OCI-LY3 (cell line): Measurements from ENCODE around the gene HBQ1.

Experiments
- CTCF ChIP-seq: fragments of 200-600, 300-600 bp; sonication (generic); IDR thresholded peaks from 2 replicates; pipeline ENCODE4 v1.5.1; 2014; ENCODE audit warnings: antibody characterized with exemption, low read length, low read depth
- EZH2phosphoT487 ChIP-seq: fragments of 200-600 bp; shearing (Covaris generic); IDR thresholded peaks from 2 replicates; pipeline ENCODE4 v1.6.1; 2018; ENCODE audit warnings: antibody characterized with exemption, mixed run types, low read depth

GRCh38 chr16:162271-162991, 17.8 kb upstream of the HBQ1 start:
- no peak for TF ChIP-seq CTCF
- TF ChIP-seq EZH2phosphoT487 = no peak
